ENCODE data around the gene GYG1.

Gene GYG1

GRCh38 chr3:148990236-148990635, 1.1 kb upstream of the GYG1 start:
- DNase-seq, result no peak

DNA sequence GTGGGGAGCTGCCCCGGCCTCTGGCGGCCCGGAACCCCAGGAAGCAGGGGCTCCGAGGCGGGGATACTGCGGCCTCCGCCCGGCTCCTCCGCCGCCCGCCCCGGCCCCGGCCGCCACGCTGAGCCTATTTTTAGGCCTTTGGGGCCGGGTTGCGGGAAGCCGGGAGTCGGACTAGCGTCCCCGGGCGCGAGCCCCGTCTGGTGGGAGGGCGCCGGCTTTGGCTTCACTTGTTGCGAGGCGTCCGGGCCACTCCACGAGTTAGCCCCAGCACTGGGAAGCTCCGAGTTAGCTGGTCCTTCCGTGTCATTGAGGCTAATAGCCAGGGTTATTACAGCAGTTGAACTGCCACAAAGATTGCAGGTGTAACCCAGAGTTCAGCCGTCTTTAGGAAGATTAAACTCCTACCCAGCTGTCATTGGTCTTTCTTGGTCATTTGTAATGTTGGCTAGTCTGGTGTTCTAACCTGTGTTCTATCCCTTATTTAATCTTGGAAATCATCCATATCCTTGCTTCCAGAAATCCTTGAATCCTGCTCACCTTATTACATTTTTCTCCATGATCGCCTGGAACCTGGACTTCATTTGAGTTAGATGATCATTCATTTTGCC, 791 bp downstream of the GYG1 start:
- peak in 1 of 2 donors; percentile 58 for DNase-seq

DNA sequence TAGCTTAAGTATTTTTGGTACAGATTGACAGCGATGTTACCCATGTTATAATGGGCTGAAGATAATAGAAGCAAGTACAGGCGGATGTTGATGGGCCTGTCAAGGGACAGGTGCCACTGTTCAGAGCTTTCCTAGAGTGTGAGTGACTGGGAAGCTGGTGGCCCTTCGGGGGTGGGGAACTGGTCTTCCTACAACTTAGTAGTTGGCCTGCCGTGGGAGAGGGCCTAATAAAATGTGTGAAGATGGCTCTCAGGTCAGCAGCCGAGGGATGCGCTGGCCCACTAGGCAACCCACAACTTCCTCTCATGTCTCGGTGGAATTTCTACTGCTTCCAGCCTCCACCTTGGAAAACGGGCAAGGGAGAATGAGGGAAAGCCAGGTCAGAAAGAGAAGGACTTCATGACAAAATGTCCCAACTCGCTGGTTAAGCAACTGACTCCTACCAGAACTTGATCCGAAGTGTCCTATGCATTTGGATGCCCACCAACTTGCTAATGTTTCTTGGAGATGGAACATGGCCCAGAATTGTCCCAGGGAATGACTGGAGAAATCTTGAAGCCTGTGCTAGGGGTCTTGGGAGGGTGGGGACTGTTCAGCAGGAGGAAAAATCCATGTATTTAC, 1.4 kb downstream of the GYG1 start:
- DNase-seq, result no peak

DNA sequence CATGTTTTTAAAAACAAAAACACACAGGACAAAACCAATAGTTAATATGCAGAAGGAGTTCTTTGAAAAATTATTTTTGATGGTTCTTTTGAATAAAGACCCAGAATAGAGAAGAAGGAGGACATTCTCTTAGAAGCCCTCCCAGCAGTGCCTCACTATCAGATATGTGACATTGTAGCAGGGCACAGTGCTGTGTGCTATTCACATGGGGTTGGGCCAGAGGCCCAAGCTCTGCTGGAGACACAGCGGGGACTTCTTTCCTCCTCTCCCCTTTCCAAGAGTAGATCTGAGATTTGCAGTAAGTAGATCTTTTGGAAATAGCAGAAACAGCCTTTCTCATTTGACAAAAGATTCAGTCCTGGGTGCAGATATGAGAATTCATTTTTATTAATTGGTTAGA, 6.3 kb downstream of the GYG1 start:
- DNase-seq, result no peak

DNA sequence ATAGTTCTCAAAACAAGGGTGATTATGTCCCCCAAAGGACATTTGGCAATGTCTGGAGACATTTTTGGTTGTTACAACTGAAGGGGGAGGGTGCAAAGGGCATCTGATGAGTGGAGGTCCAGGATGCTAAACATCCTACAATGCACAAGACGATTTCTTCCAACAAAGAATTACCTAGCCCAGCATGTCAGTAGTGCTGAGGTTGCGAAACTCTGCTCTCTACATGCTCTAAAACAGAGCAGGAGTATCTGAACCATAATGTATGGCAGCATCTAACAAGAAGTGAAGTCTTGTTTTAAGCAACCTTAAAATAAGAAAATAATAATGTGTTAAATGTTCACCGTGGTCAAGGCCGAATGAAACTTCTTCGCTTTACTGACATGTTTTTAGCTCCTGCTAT, 7.0 kb downstream of the GYG1 start:
- DNase-seq, result no peak

DNA sequence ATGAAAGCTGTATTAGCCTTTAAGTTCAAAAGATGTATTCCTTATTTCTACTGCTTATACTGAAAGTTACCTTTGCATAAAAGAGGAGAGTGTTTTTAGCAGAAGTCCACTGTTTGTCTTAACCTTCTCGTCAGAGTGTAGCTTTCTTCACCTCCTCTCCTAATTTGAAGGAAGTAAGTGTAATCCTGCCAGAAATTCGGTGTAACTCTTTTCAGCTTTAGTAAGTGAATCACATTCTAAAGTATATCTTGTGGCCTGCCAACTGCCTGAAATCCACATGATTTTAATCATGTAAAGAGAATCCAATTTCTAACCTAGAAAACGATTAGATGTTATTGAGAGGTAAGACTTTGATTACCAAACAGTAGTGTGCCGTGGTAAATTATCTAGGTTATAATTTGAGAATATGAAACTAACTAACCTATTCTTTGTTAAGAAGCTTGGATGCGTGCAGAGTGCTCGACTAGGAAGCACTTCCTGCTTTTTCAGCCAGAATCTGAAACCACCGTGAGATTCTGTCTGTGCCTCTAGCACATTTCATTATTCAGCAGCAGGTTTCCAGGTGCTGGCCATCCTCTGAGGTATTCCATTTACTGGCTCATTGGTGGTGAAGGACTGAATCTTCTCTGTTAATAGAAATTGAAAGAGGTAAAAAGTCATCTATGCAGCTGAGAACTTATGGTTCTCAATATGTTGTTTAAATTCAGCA, 7.5 kb downstream of the GYG1 start:
- peak in 1 of 2 donors; percentile 27 for DNase-seq

DNA sequence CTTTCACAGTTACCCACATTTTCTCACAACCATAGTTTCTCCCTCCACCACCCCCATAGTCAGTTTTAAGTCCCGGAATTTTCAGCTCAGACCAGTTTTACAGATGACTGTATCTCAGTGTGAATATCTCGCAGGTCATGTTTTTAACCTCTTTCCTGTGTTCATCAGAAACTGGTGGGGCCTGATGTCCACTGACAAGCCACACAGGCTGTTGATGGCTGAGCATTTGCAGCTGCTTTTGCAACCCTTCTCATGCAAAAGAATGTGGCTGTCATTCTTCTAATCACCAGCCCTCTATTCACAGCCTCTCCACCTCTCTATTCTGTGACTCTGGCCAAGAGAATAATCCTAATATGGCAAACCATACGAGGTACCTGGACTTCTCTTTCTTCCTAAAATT, 8.5 kb downstream of the GYG1 start:
- no peak for DNase-seq

- no peak for DNase-seq
Observed at GRCh38 chr3:149000206-149000745, 8.9 kb downstream of the GYG1 start.

- DNase-seq, result no peak
Observed at GRCh38 chr3:149001727-149002126, 10.4 kb downstream of the GYG1 start.

DNA sequence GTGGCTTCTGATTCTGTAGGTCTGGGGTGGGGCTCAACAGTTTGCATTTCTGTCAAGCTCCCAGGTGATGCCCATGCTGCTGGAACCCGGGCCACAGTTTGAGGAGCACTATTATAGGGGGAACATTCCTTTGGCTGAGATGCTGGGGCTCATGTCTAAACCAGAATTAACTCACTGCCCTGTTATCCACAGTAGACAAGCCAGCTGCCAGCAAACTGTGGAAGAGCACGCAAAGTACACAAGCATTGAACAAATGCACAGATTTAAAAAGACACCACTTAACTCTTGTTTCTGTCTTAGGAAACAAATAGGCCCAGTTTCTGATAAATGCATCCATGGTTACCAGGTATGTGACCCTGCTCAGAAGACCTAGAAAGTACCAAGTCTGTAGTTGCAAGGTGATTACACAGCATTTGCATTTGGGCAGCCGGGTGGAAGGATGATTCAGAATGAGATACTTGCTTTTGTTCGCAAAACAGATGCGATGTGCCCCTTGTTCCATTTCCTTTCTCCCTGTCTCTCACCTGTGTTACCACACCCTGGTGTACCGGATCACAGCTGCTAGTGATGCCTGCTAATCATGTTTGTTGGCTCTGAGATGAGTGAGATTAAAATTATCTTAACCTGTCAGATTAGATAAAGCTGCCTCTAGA, 12.4 kb downstream of the GYG1 start:
- peak in 1 of 2 donors; percentile 24 for DNase-seq

GRCh38 chr3:149004622-149005021, 13.3 kb downstream of the GYG1 start:
- no peak for DNase-seq

- no peak for DNase-seq
Observed at GRCh38 chr3:149005416-149005815, 14.1 kb downstream of the GYG1 start.

DNA sequence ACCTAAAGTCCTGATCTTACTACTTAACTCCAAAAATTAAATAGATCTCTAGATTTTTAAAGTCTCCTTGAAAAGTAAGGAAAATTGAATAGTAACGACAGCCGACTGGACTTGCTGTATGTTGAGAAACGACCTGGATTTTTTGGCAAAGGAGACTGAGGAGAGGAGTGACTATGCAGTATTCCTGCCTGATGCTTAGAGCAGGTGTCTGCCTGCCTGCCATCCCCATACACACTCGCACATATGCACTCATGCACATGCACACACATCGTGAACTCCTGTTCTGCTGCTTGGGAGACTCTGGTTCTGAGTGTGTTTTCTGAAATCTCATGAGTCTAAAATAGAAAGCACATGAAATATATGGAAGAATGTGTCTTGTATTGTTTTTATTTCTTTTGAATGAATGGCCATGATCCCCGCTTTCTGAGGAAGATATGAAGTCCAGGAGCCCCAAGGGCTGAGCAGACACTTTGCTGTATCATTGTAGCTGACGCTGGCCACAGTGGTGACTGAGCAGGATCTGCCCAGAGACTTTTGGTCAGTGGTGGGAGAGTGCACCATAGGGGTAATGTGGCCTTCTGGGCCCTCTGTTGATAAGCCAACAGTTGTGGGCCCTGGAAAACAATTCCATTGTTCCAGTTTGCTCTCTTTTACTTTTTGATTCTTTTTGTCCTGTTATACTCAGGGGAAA, 16.4 kb downstream of the GYG1 start:
- no peak for DNase-seq

DNA sequence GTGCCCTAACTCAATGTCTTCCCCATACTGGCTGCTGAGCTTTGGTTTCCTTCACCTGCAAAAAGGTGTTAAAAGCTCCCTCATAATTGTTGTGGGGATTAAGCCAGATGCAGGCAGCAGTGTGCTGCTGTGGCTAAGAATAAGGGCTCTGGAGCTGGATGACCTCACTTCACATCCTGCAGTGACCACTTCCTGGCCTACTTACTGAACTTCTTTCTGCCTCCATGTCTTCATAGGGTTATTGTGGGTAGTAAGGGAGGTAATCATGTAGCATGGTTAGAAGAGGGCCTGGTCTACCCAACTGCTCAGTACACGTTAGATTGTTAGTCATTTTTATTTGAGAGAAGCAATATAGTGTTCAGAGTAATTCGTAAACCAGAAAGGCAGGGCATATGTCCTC, 18.4 kb downstream of the GYG1 start:
- DNase-seq, result peak; percentile 37 to 62

- DNase-seq, result no peak
Observed at GRCh38 chr3:149010504-149010951, 19.2 kb downstream of the GYG1 start.

GRCh38 chr3:149010966-149011365, 19.6 kb downstream of the GYG1 start:
- DNase-seq, result no peak

GRCh38 chr3:149011676-149012075, 20.3 kb downstream of the GYG1 start:
- DNase-seq, result no peak

- DNase-seq, result no peak
Observed at GRCh38 chr3:149013726-149014125, 22.4 kb downstream of the GYG1 start.

DNA sequence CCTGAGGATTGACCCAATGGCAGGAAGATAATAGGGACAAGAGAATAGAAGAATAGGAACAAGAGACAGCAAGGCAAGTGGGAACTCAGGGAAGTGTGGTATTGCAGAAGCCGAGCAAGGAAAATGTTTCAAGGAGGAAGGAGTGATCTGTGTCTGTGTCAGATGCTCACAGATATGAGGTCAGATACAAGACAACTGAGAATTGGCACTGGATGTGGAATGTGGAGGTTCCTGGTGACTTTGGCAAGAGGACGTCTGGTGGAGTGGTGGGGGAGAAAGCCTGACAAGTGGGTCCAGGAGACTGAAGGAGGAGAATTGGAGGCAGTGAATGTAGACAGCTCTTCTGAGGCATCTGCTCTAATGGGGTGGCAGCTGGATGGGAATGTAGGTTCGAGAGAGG, 24.1 kb downstream of the GYG1 start:
- no peak for DNase-seq

- no peak for DNase-seq
Observed at GRCh38 chr3:149016242-149016641, 24.9 kb downstream of the GYG1 start.

- no peak for DNase-seq
Observed at GRCh38 chr3:149016669-149017541, 25.6 kb downstream of the GYG1 start.

- DNase-seq, result no peak
Observed at GRCh38 chr3:149018247-149018646, 26.9 kb downstream of the GYG1 start.

Data from CD4-positive, alpha-beta T cell treated with Interferon alpha-2 for 1 hour (primary cell).